Endodermal cell (in vitro differentiated cells): Measurements from ENCODE around the gene HIRA. TPM values are rescaled to one million over a fixed set of nuclear protein-coding genes. Genes with fewer than 3 reads are reported as not detected.

ENCODE experiments used
- DNase-seq: peaks from one replicate; pipeline ENCODE4 v3.0.0-alpha.2; 2017
- H3K27ac ChIP-seq: 2 replicates; pipeline ENCODE4 v1.5.1; 2013; ENCODE audit warnings: mild to moderate bottlenecking, low read depth, low read length, moderate library complexity
- H3K27me3 ChIP-seq: 2 replicates; pipeline ENCODE4 v1.6.1; 2013; ENCODE audit warnings: mild to moderate bottlenecking, low read length, moderate library complexity; ENCODE audit not compliant: insufficient read depth, control insufficient read depth, poor library complexity, severe bottlenecking
- H3K36me3 ChIP-seq: 2 replicates; pipeline ENCODE4 v1.7.0; 2013; ENCODE audit warnings: mild to moderate bottlenecking, low read length, moderate library complexity; ENCODE audit not compliant: control insufficient read depth, insufficient read depth
- H3K4me1 ChIP-seq: one replicate; pipeline ENCODE4 v1.7.0; 2013; ENCODE audit warnings: low read length; ENCODE audit not compliant: control insufficient read depth, insufficient read depth
- H3K4me3 ChIP-seq: 2 replicates; pipeline ENCODE4 v1.5.1; 2013; ENCODE audit warnings: mild to moderate bottlenecking, low read length, moderate library complexity
- H3K9ac ChIP-seq: 2 replicates; pipeline ENCODE4 v1.6.1; 2013; ENCODE audit warnings: mild to moderate bottlenecking, low read length, moderate library complexity; ENCODE audit not compliant: poor library complexity, severe bottlenecking; ENCODE audit errors: extremely low read depth
- H3K9me3 ChIP-seq: 2 replicates; pipeline ENCODE4 v1.6.1; 2013; ENCODE audit warnings: mild to moderate bottlenecking, low read length, moderate library complexity; ENCODE audit not compliant: control insufficient read depth
- H3K27ac Mint-ChIP-seq: 2 replicates; pipeline ENCODE4 v1.8.0; 2020; ENCODE audit warnings: mixed read lengths
- H3K27me3 Mint-ChIP-seq: 2 replicates; pipeline ENCODE4 v1.8.0; 2021; ENCODE audit warnings: mild to moderate bottlenecking, mixed read lengths; ENCODE audit not compliant: insufficient read depth
- H3K36me3 Mint-ChIP-seq: 2 replicates; pipeline ENCODE4 v1.8.0; 2020; ENCODE audit warnings: low read depth, mixed read lengths
- H3K4me1 Mint-ChIP-seq: 2 replicates; pipeline ENCODE4 v1.8.0; 2020; ENCODE audit warnings: mixed read lengths
- H3K4me3 Mint-ChIP-seq: 2 replicates; pipeline ENCODE4 v1.8.0; 2020; ENCODE audit warnings: mild to moderate bottlenecking, moderate library complexity, mixed read lengths
- H3K9me3 Mint-ChIP-seq: 2 replicates; pipeline ENCODE4 v1.8.0; 2020; ENCODE audit warnings: mild to moderate bottlenecking, mixed read lengths
- CTCF ChIP-seq: fragments of 200-600 bp; sonication (generic); conservative IDR thresholded peaks from 2 replicates; pipeline ENCODE4 v1.5.0; 2021; ENCODE audit warnings: antibody characterized with exemption, mild to moderate bottlenecking
- WGBS, 2 experiments: methylation state at CpG; one replicate each; pipeline versions ENCODE4 v1.1.5 to v1.1.7; 2013; ENCODE audit warnings: missing lambda C conversion rate in 2 of 2, mixed read lengths in 1 of 2; ENCODE audit not compliant: insufficient coverage in 1 of 2, insufficient read length in 1 of 2; 5-methylcytosine and 5-hydroxymethylcytosine counted together
- total RNA-seq, 2 donors: library from RNA; stranded (reverse); fragmentation: NEBNext Ultra II Directional in 1 of 2; extraction: Animal tissue kit (Norgen Biotek cat#: 25700) in 1 of 2; gene quantifications; 2 replicates in 1 of 2; 3 replicates in 1 of 2; pipeline ENCODE4 v1.2.1, GENCODE V29; 2021

Gene HIRA
- total RNA-seq, 2 donors from 2014 or later = 44.8 to 46.6 TPM

DNA sequence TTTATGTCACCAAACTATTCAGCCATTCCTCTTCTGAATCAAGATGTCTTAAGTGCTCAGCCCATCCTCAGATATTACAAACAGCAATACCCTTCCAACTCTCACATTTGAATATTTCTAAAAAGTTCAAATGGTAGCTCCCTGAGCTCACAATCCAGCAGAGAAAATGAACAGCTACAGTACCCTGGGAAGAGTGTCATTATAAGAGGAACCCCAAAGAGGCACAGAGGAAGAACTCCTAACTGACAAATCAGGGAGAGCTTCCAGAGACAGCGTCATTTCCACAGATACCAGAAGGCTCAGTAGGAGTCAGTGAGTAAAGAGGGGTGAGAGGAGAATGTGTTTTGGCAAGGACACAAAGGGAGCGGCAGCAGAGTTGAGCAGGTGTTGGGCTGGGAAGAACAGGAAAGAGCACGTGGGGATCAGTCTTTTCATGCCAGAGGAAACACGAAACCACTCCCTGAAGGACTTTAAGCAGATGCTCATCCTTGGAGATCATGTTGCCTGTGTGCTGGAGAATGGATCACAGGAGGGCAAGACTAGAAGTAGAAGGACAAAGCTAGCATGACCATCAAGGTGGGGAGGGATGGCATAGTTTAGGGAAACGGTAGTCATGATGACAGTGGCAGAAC, 144.3 kb downstream of the HIRA start:
- no peaks in the 10 kb centered on the region for H3K9me3 Mint-ChIP-seq
- no peak for DNase-seq
- 78 to 100% methylated on average over 3 to 5 of the region's 5 CpGs for WGBS, 2 experiments
- H3K4me1 Mint-ChIP-seq = peaks cover 23% of the 10 kb centered on the region
- TF ChIP-seq CTCF = no peak
- H3K4me3 Mint-ChIP-seq = no peak overlapping the region
- no peak overlapping the region for H3K27ac Mint-ChIP-seq
- no peak overlapping the region for H3K9ac ChIP-seq
- no peaks in the 10 kb centered on the region for H3K9me3 ChIP-seq
- H3K4me3 ChIP-seq = no peak overlapping the region
- no peaks in the 10 kb centered on the region for H3K36me3 Mint-ChIP-seq
- peaks cover 17% of the 10 kb centered on the region for H3K27me3 ChIP-seq
- no peak overlapping the region for H3K27ac ChIP-seq
- H3K36me3 ChIP-seq = no peaks in the 10 kb centered on the region
- no peaks in the 10 kb centered on the region for H3K4me1 ChIP-seq
- H3K27me3 Mint-ChIP-seq = peaks cover 27% of the 10 kb centered on the region

- H3K4me3 ChIP-seq = no peak overlapping the region
- WGBS, 2 experiments = 40 to 87% methylated on average over 1 of the region's 1 CpG
- H3K9me3 Mint-ChIP-seq = no peaks in the 10 kb centered on the region
- no peak overlapping the region for H3K27ac Mint-ChIP-seq
- H3K27me3 Mint-ChIP-seq = peaks cover 24% of the 10 kb centered on the region
- H3K4me1 ChIP-seq = no peaks in the 10 kb centered on the region
- no peak overlapping the region for H3K4me3 Mint-ChIP-seq
- peaks cover 13% of the 10 kb centered on the region for H3K27me3 ChIP-seq
- no peak for DNase-seq
- H3K36me3 Mint-ChIP-seq = no peaks in the 10 kb centered on the region
- H3K36me3 ChIP-seq = no peaks in the 10 kb centered on the region
- H3K27ac ChIP-seq = no peak overlapping the region
- peaks cover 19% of the 10 kb centered on the region for H3K4me1 Mint-ChIP-seq
- no peaks in the 10 kb centered on the region for H3K9me3 ChIP-seq
- no peak for TF ChIP-seq CTCF
- H3K9ac ChIP-seq = no peak overlapping the region
Observed at GRCh38 chr22:19285831-19286230, 145.7 kb downstream of the HIRA start.

Other genes with a start within 250 kb of the HIRA start
- gene CLTCL1, start 140.0 kb downstream of the HIRA start, total RNA-seq = 10 to 100 TPM; 11.8 to 14.4 TPM
- 10 to 100 TPM; 20.3 to 26.5 TPM for gene MRPL40, start 812 bp upstream of the HIRA start, total RNA-seq
- gene C22orf39, start 16.0 kb upstream of the HIRA start, total RNA-seq = 10 to 100 TPM; 27.4 to 31.5 TPM
- gene UFD1, start 47.5 kb upstream of the HIRA start, total RNA-seq = 10 to 100 TPM; 67.7 to 69.2 TPM
- gene CDC45, start 48.2 kb upstream of the HIRA start, total RNA-seq = 10 to 100 TPM; 30.3 to 31.2 TPM
- under 1 TPM; 0.20 to 0.66 TPM for gene CLDN5, start 92.7 kb upstream of the HIRA start, total RNA-seq